Measurements from ENCODE around the gene TET3. TPM values are rescaled to one million over a fixed set of nuclear protein-coding genes. Genes with fewer than 3 reads are reported as not detected.

TET3 gene
- polyA plus RNA-seq, 1 experiment: 2.1 TPM

DNA sequence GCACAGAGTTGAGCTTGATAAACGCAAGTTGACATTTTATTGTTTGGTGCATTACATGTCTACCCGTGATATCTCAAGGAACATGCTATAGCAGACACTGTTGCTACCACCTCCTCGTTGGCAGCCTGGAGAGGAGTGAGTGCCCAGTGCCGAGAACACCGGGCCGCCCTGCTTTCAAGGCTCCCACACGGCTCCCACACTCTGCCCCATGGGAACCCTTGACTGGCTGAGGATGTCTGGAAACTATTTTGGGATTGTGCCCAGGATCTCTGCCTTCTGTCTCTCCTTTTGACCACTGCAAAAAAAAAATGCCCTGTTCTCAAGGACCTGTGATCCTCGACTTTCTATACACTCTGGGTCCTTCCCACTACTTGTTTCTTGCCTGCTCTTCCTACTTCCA, 21.1 kb downstream of the TET3 start:
- Histone ChIP-seq H3K27me3 (ENCODE audit: control insufficient read depth, insufficient read depth, low read length) (no peaks in the 10 kb centered on the region), H3K36me3 (ENCODE audit: control insufficient read depth, insufficient read depth, low read length) (no peaks in the 10 kb centered on the region; the same call in 1 of the 2 replicates), H3K4me3 (ENCODE audit: low read depth, low read length) (no peak overlapping the region)
- TF ChIP-seq, protein P1, sequence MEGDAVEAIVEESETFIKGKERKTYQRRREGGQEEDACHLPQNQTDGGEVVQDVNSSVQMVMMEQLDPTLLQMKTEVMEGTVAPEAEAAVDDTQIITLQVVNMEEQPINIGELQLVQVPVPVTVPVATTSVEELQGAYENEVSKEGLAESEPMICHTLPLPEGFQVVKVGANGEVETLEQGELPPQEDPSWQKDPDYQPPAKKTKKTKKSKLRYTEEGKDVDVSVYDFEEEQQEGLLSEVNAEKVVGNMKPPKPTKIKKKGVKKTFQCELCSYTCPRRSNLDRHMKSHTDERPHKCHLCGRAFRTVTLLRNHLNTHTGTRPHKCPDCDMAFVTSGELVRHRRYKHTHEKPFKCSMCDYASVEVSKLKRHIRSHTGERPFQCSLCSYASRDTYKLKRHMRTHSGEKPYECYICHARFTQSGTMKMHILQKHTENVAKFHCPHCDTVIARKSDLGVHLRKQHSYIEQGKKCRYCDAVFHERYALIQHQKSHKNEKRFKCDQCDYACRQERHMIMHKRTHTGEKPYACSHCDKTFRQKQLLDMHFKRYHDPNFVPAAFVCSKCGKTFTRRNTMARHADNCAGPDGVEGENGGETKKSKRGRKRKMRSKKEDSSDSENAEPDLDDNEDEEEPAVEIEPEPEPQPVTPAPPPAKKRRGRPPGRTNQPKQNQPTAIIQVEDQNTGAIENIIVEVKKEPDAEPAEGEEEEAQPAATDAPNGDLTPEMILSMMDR (IDR thresholded peaks at IDR 0.05; ENCODE audit: insufficient read depth, low read depth, low read length): no peak
- ChIA-PET POLR2A (no interaction called here), CTCF (interaction anchor here (1.2 kb wide), 1 partner anchor 182 kb away, joined by 4 read pairs; no protein-coding TSS in a partner anchor)
- DNase-seq (ENCODE audit: low read depth): no peak

DNA sequence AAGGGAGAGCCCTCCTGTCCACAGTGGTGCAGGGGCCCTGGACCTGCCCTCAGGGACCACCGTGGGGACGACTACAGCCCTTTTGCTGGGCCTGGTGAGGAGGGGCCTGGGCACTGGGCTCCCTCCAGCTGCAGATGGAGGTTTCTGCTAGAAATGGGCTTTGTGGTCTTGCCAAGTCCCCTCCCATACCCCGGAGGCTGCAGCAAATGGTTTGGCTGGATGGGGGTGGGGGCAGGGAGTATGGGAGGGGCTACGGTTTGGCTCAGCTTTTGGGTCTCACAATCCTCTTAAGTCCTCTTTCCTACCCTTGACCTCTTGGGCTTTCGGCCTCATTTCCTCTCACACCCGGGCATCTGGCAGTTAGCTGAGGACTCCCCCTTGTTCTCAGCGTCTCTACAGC, 21.7 kb downstream of the TET3 start:
- ChIA-PET CTCF (interaction anchor here (0.8 to 1.2 kb wide), 2 partner anchors 98 to 182 kb away, joined by 3 to 4 read pairs; no protein-coding TSS in a partner anchor), POLR2A (no interaction called here)
- TF ChIP-seq, protein P1 (IDR thresholded peaks at IDR 0.05; ENCODE audit: insufficient read depth, low read depth, low read length): no peak
- no peak for DNase-seq (ENCODE audit: low read depth)
- Histone ChIP-seq H3K4me3 (ENCODE audit: low read depth, low read length) (no peak overlapping the region), H3K36me3 (ENCODE audit: control insufficient read depth, insufficient read depth, low read length) (no peaks in the 10 kb centered on the region; the same call in 1 of the 2 replicates), H3K27me3 (ENCODE audit: control insufficient read depth, insufficient read depth, low read length) (no peaks in the 10 kb centered on the region)

DNA sequence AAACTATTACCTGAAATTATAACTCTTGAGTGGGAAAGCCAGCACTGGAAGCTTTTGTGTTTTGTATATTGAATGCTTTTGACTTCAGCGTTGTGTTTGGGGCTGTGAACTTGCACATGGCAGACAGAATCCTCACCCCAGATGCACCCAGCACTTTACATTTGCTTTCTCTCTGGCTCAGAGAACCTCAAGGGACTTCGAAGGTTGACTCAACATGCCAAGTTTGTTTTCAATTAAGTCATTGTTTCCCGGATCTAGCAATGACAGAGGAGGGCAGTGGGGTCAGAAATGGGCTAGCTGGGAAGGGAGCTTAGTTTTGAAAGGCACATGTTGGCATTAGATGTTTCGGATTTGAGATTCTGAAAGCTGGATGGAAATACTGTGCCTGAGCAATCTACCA, 22.4 kb downstream of the TET3 start:
- DNase-seq (ENCODE audit: low read depth): no peak
- TF ChIP-seq, protein P1 (IDR thresholded peaks at IDR 0.05; ENCODE audit: insufficient read depth, low read depth, low read length): no peak
- Histone ChIP-seq H3K36me3 (ENCODE audit: control insufficient read depth, insufficient read depth, low read length) (no peaks in the 10 kb centered on the region; the same call in 1 of the 2 replicates), H3K27me3 (ENCODE audit: control insufficient read depth, insufficient read depth, low read length) (no peaks in the 10 kb centered on the region), H3K4me3 (ENCODE audit: low read depth, low read length) (no peak overlapping the region)
- ChIA-PET POLR2A (no interaction called here), CTCF (interaction anchor here (1.2 kb wide), 1 partner anchor 183 kb away, joined by 4 read pairs; no protein-coding TSS in a partner anchor)

DNA sequence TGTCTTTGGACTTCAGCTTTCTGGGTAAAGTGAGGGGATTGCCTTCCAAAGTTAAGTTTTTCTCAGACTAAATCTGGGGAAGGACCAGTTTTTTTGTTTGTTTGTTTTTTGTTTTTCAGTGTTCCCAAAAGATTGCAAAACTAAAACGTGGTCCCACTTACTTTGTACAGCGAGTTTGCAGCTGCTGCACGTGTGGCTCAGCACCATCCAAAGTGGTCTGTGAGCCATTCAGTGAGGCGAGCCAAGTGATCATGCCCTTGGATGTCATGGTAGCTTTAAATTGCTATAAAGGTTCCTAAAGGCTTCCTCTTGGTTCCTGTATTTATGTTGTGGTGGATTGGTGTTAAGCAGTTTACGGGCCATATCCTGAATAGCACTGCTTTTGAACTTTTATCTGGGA, 23.0 kb downstream of the TET3 start:
- Histone ChIP-seq H3K4me3 (ENCODE audit: low read depth, low read length) (no peak overlapping the region), H3K27me3 (ENCODE audit: control insufficient read depth, insufficient read depth, low read length) (no peaks in the 10 kb centered on the region), H3K36me3 (ENCODE audit: control insufficient read depth, insufficient read depth, low read length) (no peaks in the 10 kb centered on the region; the same call in 1 of the 2 replicates)
- ChIA-PET POLR2A (no interaction called here), CTCF (no interaction called here)
- DNase-seq (ENCODE audit: low read depth): no peak
- TF ChIP-seq, protein P1 (IDR thresholded peaks at IDR 0.05; ENCODE audit: insufficient read depth, low read depth, low read length): no peak

DNA sequence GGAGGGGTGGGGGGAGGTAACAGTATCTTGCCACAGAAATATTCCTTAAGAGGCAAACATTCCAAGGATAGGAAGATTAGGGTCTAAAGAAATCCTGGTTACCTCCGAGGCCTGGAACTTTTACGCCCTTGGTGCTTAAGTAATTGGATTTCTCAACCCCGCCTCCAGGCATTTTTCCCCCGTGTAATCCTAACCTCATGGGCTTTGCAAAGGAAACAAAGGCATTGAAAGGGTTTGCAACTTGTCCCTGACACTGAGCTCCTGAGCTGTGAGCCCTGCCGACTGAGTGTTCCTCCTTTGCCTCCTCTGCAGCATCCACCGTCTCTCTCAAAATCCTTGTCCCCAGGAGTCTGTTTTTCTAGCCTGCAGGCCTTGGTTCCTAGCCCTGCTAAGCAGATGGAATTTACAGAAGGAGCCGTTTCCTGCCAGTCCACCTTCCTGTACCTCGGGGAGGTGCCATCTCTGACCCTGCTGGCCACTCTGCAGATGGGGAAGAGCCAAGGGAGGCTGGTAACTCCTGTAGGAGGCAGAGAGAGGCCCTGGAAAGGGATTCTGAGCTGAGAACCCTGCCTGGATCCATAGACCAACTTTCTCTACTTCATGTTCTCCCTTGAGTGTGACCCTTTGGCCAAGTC, 24.2 kb downstream of the TET3 start:
- Histone ChIP-seq H3K27me3 (ENCODE audit: control insufficient read depth, insufficient read depth, low read length) (no peaks in the 10 kb centered on the region), H3K4me3 (ENCODE audit: low read depth, low read length) (no peak overlapping the region), H3K36me3 (ENCODE audit: control insufficient read depth, insufficient read depth, low read length) (no peaks in the 10 kb centered on the region; the same call in 1 of the 2 replicates)
- DNase-seq (ENCODE audit: low read depth): no peak
- ChIA-PET POLR2A (no interaction called here), CTCF (interaction anchor here (0.9 kb wide), 1 partner anchor 8 kb away, joined by 3 read pairs; no protein-coding TSS in a partner anchor)
- TF ChIP-seq, protein P1 (IDR thresholded peaks at IDR 0.05; ENCODE audit: insufficient read depth, low read depth, low read length): no peak

All from BJ (cell line).